NOMO-1 treated with DMSO at 0.1 percent for 48 hours (cell line): ENCODE data around the gene RALA.

ENCODE experiments used
- DNase-seq: peaks from one replicate; lab custom pipeline; 2025; ENCODE audit not compliant: unreplicated experiment; lab: John Stamatoyannopoulos, UW

The RALA gene

DNA sequence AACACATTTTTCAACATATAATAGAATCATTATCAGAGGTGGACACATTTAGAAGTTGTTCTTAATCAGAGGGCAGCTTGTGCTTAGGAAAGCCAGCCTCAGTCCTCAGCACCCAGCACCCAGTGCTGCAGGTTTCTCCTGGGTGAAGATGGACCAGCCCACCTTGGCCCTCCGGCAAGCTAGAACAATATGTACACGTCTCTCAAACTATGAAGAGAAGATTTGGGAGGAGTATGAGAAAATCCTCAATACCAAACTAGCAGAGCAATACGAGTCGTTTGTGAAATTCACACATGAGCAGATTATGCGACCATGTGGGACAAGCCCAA is 13.5 kb upstream of the RALA start:
- DNase-seq: no peak

DNA sequence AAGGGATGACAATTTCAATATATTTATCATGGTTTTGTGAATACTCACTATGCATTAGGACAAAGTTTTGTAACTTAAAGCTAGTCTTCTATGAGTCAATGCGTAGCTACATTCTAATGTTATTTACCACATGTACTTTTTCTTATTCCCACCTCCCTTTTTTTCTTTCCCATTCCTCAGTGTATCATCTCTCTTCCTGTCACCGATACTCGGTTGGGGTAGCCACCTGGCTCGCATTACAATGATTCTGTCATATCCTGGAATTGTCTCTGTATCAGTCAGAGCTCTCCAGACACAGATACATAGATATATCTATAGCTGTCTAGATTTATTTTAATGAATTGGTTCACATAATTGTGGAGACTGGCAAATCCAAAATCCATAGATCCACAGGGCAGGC is 9.8 kb upstream of the RALA start:
- no peak for DNase-seq

DNA sequence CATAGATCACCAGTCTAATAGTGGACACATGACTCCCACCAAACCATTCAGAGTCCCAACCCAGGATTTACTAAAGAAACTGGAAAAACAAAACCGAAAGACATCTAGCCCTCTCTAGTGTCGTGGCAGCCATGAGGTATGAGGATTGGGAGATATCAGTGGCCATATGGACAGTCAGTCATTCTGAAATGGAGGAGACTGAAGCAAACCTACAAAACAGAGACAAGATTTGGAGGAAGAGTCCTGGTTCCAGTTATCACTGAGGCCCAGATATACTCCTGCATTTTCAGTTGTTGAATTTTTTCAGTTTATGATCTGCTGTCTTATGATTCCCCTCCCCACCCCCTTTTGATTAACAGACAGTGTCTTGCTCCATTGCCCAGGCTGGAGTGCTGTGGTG is 9.1 kb upstream of the RALA start:
- no peak for DNase-seq

DNA sequence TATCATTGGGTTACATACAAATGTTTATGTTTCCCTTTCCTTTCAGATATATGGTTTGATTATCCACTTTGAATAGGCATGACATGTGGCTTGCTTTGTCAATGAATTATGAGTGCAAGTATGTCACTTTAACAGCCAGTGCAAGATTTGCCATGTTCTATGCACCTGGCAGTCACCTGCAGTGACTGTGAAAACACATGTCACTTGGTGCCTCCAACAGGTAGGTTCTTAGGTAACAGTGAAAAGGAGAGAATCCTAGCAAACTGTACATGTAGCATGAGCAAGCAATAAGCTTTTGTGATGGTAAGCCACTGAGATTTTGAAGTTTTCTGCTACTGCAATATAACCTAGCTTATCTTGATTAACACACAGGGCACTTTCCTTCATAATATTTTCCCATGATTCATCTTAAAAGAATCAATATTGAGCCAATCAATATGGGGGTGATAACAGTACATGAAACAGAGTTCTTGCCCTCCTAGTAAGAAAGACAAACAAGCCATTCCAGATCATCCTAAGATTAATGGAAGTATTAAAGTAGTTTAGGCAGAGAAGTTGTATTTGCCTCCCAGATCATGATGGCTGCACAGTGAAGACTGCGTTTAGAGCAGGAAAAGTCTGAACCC is 7.9 kb upstream of the RALA start:
- no peak for DNase-seq

DNA sequence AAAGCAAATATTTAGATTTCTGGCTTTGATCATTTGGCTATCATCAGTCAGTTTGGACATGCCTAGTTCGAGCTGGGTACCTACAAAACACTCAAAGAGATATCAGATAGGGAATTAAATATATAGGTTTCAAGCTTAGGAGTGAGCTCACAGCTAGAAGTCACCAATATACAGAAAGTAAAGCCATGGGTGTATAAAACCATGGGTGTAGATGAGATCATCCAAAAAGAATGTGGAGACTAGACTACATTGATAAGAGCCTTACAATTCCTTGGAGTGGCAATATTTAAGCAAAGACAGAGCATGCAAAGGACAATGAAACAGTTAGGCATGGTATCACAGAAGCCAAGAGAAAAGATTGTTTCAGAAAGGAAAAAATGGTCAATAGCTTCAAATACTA is 7.2 kb upstream of the RALA start:
- no peak for DNase-seq

DNA sequence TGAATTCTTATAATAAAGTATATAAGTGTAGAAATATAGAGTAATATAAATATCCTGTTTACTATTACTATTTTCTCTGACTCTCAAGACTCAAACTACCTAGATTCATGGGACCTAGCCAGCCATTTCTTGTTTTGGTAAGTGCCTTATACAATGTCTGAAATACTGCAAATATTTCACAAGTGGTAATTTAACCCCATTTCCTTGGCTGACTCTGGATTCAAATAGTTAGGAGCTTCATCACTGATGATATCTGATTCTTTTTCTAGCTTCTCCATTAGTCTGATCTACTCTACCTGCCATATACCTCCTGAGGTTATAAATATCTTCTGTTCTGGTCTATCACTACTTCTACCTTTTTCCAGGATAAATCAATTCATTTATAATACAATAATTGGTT is 6.4 kb upstream of the RALA start:
- DNase-seq: no peak

DNA sequence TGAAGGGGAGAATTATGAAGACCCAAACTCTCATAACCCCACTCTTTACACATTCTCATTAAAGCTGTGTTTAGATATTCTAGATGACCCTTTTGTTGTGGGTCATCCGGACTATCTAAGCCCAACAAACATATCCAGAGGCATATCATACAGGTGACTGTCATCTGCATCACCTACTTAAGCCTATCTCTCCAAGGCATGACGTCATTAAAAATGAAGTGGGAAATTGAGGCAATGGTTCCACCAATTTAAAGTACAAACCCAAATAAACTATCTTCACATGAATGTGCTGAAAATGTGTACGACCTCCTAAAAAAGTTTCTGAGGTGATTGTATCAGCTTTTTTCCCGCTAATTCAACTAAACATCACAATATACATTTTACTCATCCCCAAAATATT is 4.5 kb upstream of the RALA start:
- DNase-seq: no peak

DNA sequence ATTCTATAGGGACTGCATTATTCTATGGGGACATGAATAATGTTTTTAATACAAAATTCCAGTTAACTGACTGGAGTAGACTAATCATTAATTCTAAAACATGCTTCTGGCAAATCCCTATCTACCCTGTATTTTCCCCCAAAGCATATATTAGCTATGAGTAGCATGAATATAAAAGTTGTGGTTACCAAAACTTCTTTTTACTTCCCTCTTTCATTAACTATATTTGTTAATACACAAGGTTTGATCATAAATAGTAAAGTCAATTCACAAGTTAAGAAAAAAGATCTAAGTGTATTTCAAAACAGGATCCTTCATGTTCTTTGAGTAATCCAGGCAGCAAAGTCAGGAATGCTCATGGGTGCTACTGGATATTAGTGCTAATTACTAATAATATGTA is 2.9 kb upstream of the RALA start:
- no peak for DNase-seq

DNA sequence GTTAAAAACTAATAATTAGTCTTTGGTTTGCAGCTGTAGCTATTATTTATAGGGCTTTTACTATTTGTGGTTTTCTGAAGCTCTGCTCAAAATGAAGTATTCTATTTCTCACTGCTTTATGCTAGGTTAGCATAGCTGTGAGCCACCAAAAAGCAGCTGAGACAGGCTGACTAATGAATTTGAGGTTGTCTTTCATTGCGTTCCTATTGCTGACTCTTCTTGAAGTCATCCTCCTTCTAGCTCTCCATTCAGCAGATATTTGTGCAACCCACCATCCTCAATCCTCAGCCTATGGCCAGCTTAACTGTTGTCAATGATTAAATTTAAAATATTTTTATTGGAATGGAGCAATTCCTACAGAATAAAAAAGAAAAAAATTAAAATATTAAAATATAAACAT is 2.1 kb upstream of the RALA start:
- no peak for DNase-seq

DNA sequence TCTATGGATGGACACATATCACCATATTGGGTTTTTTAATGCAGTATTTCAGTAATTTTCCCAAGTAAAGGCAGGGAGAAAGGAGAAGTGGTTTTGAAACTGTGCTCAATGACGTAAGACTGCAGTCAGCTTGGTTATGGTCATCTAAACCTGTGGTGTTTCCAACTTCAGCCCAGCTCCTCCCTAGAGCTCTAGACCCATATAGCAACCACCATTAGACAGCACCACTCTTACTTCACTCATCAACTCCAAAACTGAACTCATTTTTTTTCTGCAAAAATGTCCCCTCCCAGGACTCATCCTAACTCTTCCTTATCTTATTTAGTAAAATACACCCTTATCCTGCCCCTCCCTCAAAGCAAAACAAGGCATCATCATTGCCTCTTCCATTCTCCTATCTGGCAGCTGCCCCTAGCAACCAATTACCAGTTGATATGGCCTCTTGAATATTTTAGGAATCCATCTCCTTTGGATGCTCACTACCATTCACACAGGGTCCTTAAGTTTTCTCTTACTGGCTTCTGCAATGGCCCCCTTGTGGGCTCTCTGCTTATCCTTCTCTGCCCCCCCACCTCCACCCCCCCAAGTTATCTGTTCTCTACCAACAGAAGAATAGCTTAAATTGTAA is 1.5 kb upstream of the RALA start:
- DNase-seq: peak; percentile 83

DNA sequence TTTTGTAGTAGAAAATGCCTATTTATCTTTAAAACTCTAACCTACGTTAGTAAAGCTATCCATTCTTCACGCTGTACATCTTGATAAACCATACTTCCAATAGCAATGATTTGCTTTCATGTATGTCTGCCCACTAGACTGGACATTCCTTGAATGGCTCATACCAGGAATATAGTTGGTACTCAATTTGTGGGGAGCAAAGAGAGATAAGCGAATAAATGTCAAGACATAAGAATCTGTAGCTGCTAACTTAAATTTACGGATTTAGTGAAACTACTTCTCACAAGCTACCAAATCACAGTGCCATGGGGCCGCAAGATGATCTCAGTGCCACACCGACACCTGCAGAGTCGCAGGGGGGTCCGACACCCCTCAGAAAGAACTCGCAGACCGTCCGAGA is 763 bp upstream of the RALA start:
- no peak for DNase-seq

DNA sequence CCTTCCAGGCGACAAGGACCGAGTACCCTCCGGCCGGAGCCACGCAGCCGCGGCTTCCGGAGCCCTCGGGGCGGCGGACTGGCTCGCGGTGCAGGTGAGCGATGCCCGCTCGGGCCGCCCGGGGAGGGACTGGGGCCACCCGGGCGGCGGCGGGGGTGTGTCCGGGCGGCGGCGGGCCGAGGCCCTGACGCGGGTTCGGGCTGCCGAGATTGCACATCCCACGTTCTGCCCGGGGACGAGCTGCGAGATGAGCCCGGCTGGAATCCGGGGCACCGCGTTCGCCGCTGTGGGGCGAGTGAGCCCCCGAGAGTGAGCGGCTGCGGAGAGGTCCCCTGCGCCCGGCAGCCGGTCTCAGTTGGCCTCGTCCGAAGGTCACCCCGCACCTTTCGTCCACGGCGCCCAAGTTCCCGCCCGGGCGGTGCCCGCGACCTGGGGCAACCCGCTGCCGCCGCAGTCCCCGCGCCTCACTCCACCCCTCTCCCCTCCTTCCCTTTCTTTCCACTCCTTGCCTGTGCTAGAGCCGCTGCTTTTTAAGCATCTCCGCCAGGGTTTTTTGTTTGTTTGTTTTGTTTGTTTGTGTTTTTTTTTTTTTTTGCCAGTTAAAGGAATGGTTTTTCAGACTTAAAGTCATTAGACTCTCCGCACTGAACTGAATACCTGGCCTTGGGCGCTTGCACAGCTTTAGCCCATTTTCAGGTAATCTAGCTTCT is 515 bp downstream of the RALA start:
- peak; percentile 20 for DNase-seq

DNA sequence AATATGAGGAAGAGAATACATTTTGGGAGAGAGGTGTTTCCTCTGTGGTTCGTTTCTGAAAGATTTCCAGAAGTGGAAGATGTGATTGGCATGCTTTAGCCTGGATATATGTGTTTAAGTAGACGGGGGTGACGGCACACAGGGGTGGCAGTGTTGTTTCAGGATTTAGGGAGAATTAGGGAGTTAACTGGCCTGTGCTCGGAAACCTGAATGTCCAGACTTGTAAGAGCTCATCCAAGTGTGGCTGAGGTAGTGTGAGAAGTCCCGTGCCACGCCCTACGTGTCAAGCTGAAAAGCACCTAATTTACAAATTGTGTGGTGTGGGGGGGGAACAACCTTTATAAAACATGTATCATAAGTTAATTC is 1.1 kb downstream of the RALA start:
- no peak for DNase-seq

DNA sequence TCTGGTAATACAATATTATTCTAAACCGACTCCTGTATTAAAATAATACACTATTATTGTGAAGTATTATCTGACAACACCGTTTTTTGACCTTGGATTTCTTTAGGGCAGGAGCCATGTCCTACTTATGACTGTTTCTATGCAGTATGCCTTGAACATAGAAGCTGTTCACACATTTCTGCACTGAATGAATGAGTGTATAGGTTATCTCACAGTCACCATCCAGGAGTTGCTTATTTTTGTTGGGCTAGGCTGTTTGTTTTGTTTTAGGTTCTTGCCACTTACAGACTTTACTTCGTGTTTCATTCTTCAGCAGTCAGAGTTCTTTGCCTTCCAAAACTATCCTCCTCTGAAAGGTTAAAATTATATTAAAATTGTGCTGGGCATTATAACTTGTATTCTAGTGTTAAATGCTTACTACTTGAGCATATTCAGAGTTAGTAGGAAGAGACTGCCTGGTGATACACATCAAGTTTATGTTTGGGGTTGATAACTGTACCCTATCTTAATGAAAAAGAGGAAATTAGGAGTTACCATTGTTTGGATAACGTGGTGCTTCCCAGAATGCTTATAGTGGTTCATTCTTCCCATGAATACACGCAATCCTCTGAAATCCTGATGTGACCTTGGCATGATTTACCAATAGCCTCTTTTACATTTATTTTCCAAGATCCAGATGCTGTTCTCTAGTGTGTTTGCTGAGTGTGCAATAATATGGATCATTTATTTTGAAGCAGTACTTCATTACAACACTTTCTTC is 1.7 kb downstream of the RALA start:
- peak; percentile 2 for DNase-seq

DNA sequence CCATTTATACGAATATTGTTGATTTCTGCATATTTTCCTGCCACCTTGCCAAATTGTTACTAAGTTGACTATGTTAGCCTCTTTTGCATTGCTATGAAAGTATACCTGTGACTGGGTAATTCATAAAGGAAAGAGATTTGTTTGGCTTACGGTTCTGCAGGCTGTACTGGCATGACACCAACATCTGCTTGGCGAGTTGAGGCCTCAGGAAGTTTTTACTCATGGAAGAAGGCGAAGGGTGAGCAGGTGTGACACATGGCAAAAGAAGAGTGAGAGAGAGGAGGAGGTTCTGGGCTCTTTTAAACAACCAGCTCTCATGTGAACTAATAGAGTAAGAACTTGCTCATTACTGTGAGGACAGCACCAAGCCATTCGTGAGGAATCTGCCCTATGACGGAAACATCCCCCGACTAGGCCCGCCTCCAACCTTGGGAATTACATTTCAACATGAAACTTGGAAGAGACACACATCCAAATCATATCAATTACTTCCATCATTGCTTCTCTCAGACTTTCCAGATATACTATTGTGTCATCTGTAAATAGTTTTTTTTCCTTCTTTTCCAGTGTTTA is 8.4 kb downstream of the RALA start:
- DNase-seq: no peak

DNA sequence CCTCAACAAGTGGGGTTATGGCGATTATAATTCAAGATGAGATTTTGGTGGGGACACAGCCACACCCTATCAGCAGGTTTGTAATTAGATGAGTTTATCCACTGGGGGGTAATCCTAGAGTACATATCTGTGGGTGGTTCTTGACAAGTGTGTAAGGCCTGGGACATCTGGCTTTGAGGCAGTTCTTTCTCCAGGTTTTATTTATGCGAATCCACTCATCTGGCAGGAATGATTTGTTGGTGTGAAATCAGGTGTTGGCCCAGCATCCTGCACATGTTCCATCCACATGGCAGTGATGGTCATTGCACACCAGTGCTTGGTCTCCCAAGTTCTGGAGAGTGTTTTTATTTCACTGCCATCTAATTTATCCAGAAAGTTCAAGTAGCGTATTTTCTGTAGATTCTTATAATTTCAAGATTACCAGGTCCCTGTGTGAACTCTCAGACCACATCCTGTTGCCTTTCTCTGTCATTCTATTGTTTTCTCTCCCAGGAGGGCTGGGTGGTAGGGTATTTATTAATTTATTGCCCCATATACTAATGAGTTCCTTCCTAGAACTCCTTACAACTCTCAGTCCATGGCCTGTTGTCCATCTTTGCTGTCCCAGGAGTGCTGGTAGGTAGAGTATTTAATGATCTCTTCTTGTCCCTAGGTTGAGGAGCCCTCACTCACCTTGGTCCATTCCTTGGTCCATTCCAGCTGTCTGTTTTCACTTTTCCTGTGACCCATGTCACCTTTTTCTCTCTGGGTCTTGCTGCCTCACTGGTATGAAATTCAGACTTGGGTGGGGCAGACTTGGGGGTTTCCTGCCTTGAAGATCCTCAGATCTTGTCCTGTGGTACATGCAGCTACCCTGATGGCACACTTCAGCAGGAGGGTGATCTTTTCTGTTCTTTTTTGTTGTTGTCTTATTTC is 10.4 kb downstream of the RALA start:
- no peak for DNase-seq

DNA sequence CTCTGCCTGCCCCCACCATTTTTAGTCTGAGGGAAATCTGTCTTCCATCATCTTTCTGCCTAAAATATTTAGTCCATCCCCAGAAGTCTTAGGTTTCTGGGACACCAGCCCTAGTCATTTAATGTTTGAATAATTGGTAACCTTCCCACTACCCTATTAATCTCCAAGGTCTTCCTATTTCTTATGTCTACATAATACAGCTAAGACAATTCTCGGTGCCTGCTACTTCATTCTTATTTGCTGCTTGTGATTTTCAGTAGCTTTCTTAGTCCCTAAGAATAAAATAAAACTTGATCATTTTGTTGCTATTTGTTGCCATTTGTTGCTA is 11.1 kb downstream of the RALA start:
- DNase-seq: no peak

DNA sequence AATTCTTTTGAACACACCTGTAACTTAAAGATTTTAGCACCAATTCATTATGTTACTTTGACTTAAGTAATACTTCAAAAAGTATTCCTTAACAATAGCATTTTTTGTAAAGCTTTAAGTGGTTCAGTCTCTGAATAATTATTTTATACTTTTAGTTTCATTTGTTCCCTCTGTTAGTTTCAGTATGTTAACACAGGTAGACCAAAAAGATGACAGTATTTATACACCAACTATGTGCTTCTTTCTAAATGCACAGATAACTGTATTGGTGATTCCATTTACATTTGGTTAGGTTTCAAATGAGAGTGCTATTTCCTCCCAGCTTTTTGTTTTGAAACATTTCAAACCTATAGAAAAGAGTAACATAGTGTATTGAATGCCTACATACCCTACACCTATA is 14.0 kb downstream of the RALA start:
- no peak for DNase-seq

DNA sequence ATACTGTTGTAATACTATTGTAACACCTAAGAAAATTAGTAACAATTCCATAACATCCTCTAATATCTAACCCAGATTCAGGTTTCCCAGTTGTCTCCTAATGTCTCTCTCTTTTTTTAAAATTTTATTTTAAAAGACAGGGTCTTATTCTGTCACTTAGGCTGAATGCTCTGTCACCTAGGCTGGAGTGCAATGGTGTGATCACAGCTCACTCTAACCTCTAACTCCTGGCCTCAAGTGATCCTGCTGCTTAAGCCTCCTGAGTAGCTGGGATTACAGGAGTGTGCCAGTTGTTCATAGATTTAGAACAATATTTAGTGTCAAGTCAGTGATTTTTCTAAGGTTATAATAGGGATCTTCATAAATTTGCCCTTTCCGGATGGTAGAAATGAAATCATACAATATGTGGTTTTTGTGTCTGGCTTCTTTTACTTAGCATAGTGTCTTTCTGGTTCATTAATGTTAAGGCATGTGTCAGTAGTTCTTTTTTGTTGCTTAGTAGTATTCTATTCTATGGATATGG is 14.7 kb downstream of the RALA start:
- DNase-seq: no peak

DNA sequence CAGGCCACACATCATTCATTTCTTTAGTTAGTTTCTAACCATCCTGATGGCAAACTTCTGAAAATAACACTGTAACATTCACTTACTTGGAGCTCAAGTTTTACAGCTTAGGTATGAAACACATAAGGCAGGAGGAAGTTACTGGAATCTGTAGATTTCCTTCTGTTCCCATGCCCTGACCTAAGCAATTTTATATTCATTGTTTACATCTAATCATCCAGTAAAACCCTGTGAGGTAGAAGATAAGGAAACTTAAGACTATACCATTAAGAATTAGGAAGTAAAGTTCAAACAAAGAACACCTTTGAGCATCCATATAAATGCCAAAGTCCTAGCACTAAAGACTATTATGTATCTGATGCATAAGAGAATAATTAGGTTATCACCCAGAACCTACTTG is 19.5 kb downstream of the RALA start:
- DNase-seq: no peak

DNA sequence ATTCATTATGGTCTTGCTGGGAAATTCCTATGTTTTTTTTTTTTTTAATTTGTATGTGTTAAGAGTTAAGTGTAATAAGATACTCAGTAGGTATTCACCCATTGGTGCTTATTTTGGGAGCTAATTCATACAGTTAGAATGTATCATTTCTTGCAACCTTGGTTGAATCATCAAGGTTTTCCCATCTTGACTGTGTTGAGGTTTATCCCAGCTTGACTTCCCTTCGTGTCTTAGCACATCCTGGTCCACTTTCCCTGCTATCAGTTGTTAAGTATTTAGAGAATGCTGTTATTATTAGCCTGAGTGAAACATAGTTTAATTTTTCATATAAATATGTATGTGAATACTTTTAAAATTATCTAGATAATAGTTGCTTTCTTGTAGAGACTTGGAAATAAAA is 20.8 kb downstream of the RALA start:
- DNase-seq: no peak
